GM23248 (cell line): Measurements from ENCODE around the gene CHCHD5. TPM values are rescaled to one million over a fixed set of nuclear protein-coding genes. Genes with fewer than 3 reads are reported as not detected.
A peak's percentile ranks its signal among the peaks of the same experiment; 100 is the strongest.

ENCODE experiments used
- DNase-seq: peaks from one replicate; pipeline ENCODE4 v3.0.0-alpha.2; 2015
- H2AFZ ChIP-seq: fragments of 200-600 bp; sonication (generic); 2 replicates; pipeline ENCODE4 v1.6.1; 2016; ENCODE audit warnings: antibody characterized with exemption
- H3F3A ChIP-seq: fragments of 200-600 bp; sonication (generic); 2 replicates; pipeline ENCODE4 v1.6.1; 2016; ENCODE audit warnings: mild to moderate bottlenecking, antibody characterized with exemption, mixed run types; ENCODE audit not compliant: insufficient read depth
- H3K27ac ChIP-seq: fragments of 200-600 bp; sonication (generic); 2 replicates; pipeline ENCODE4 v1.5.1; 2016; ENCODE audit warnings: mild to moderate bottlenecking
- H3K27me3 ChIP-seq: fragments of 200-600 bp; sonication (generic); replicated peaks from 2 replicates; pipeline ENCODE4 v1.6.1; 2016; ENCODE audit warnings: mild to moderate bottlenecking; ENCODE audit not compliant: insufficient read depth
- H3K36me3 ChIP-seq: fragments of 200-600 bp; sonication (generic); 2 replicates; pipeline ENCODE4 v1.6.1; 2016; ENCODE audit warnings: low read depth, mild to moderate bottlenecking
- H3K4me1 ChIP-seq: fragments of 200-600 bp; sonication (generic); 2 replicates; pipeline ENCODE4 v1.6.1; 2016; ENCODE audit warnings: mild to moderate bottlenecking; ENCODE audit not compliant: insufficient read depth
- H3K4me2 ChIP-seq: fragments of 200-600 bp; sonication (generic); one replicate; pipeline ENCODE4 v1.6.1; 2016; ENCODE audit warnings: mild to moderate bottlenecking; ENCODE audit not compliant: unreplicated experiment
- H3K4me3 ChIP-seq: fragments of 200-600 bp; sonication (generic); 2 replicates; pipeline ENCODE4 v1.5.1; 2016; ENCODE audit warnings: mild to moderate bottlenecking
- H3K79me2 ChIP-seq: fragments of 200-600 bp; sonication (generic); 2 replicates; pipeline ENCODE4 v1.6.1; 2016; ENCODE audit warnings: mild to moderate bottlenecking; ENCODE audit not compliant: insufficient read depth
- H3K9ac ChIP-seq: fragments of 200-600 bp; sonication (generic); 2 replicates; pipeline ENCODE4 v1.6.1; 2016; ENCODE audit warnings: mild to moderate bottlenecking
- H3K9me2 ChIP-seq: fragments of 200-600 bp; sonication (generic); 2 replicates; pipeline ENCODE4 v1.6.1; 2016; ENCODE audit warnings: mixed run types, mild to moderate bottlenecking, moderate library complexity; ENCODE audit not compliant: insufficient read depth
- H3K9me3 ChIP-seq: fragments of 200-600 bp; sonication (generic); one replicate; pipeline ENCODE4 v1.6.1; 2017; ENCODE audit warnings: low read depth
- H4K20me1 ChIP-seq: fragments of 200-600 bp; sonication (generic); 2 replicates; pipeline ENCODE4 v1.6.0; 2016; ENCODE audit not compliant: insufficient read depth
- EZH2 ChIP-seq: fragments of 200-600 bp; sonication (generic); IDR thresholded peaks from 2 replicates; pipeline ENCODE4 v1.6.1; 2018; ENCODE audit warnings: antibody characterized with exemption, mild to moderate bottlenecking; ENCODE audit not compliant: insufficient read depth, poor library complexity, severe bottlenecking
- EZH2phosphoT487 ChIP-seq: fragments of 200-600 bp; sonication (generic); IDR thresholded peaks from 2 replicates; pipeline ENCODE4 v1.6.1; 2018; ENCODE audit warnings: antibody characterized with exemption, moderate library complexity, mild to moderate bottlenecking, low read depth; ENCODE audit not compliant: insufficient read depth
- WGBS, 2 experiments: methylation state at CpG; one replicate each; pipeline ENCODE4 v1.1.6; 2015 to 2017; ENCODE audit warnings: low lambda C conversion rate in 2 of 2, low coverage in 1 of 2; ENCODE audit errors: missing lambda C conversion rate in 2 of 2; 5-methylcytosine and 5-hydroxymethylcytosine counted together
- in situ Hi-C: fragments of 300-500 bp; cut with MboI; formaldehyde crosslinking; loops from 2 replicates; pipeline ENCODE4 v1.15.0; 2020
- polyA plus RNA-seq: library from polyadenylated mRNA; unstranded; fragments of >200 nt; fragmentation: Nextera tagmentation; extraction: Ambion mirVana; gene quantifications from 2 replicates; pipeline ENCODE4 v1.2.1, GENCODE V29; 2016
- total RNA-seq: library from RNA; depleted of rRNA; stranded (reverse); fragments of >200 nt; shearing (Covaris generic); gene quantifications from 2 replicates; pipeline ENCODE4 v1.2.3, GENCODE V29; 2014

The CHCHD5 gene
- total and polyA plus RNA-seq, 2 experiments from 2014 or later = 9.5 to 55.4 TPM

GRCh38 chr2:112621790-112622527, 37.5 kb downstream of the CHCHD5 start:
- no peaks in the 10 kb centered on the region for H3K9me3 ChIP-seq
- peaks cover 6% of the 10 kb centered on the region; the same call in 1 of the 2 replicates for H3K79me2 ChIP-seq
- H3K4me1 ChIP-seq = peaks cover 53% of the 10 kb centered on the region
- H3K9me2 ChIP-seq = no peaks in the 10 kb centered on the region
- H3K4me3 ChIP-seq = peak overlapping the region; percentile 49
- peak overlapping the region; percentile 49 for H3K9ac ChIP-seq
- no peak for TF ChIP-seq EZH2phosphoT487
- TF ChIP-seq EZH2 = no peak
- H3K4me2 ChIP-seq = peak overlapping the region; percentile 51
- peak overlapping the region; percentile 84 for H3K27ac ChIP-seq
- DNase-seq = peak; percentile 87
- 45 to 56% methylated on average over 22 of the region's 22 CpGs for WGBS, 2 experiments
- peaks cover 60% of the 10 kb centered on the region for H3F3A ChIP-seq
- no peak overlapping the region for H2AFZ ChIP-seq
- no peaks in the 10 kb centered on the region for H3K36me3 ChIP-seq
- no peaks in the 10 kb centered on the region for H3K27me3 ChIP-seq
- in situ Hi-C loops = loop anchor here (25.0 kb wide), 1 partner anchor 315 kb away; no protein-coding TSS in a partner anchor
- H4K20me1 ChIP-seq = no peaks in the 10 kb centered on the region

GRCh38 chr2:112622528-112622849, 38.1 kb downstream of the CHCHD5 start:
- H3F3A ChIP-seq = peaks cover 63% of the 10 kb centered on the region
- peak overlapping the region; percentile 84 for H3K27ac ChIP-seq
- peak overlapping the region; percentile 49 for H3K9ac ChIP-seq
- H3K79me2 ChIP-seq = peaks cover 6% of the 10 kb centered on the region; the same call in 1 of the 2 replicates
- H3K36me3 ChIP-seq = no peaks in the 10 kb centered on the region
- H3K4me2 ChIP-seq = peak overlapping the region; percentile 51
- TF ChIP-seq EZH2phosphoT487 (no peak), EZH2 (no peak)
- in situ Hi-C loops = loop anchor here (25.0 kb wide), 1 partner anchor 315 kb away; no protein-coding TSS in a partner anchor
- peak overlapping the region; percentile 49 for H3K4me3 ChIP-seq
- H3K27me3 ChIP-seq = no peaks in the 10 kb centered on the region
- no peak overlapping the region for H2AFZ ChIP-seq
- H3K9me2 ChIP-seq = no peaks in the 10 kb centered on the region
- 1 to 3% methylated on average over 3 of the region's 3 CpGs for WGBS, 2 experiments
- no peaks in the 10 kb centered on the region for H4K20me1 ChIP-seq
- no peaks in the 10 kb centered on the region for H3K9me3 ChIP-seq
- H3K4me1 ChIP-seq = peaks cover 56% of the 10 kb centered on the region
- peak; percentile 95 for DNase-seq

GRCh38 chr2:112623913-112624777, 39.7 kb downstream of the CHCHD5 start:
- peak overlapping the region; percentile 84 for H3K4me2 ChIP-seq
- peak overlapping the region; percentile 90 for H3K27ac ChIP-seq
- peaks cover 77% of the 10 kb centered on the region for H3F3A ChIP-seq
- WGBS, 2 experiments = 61 to 63% methylated on average over 11 of the region's 11 CpGs
- peak overlapping the region; percentile 69 for H3K9ac ChIP-seq
- no peaks in the 10 kb centered on the region for H3K9me2 ChIP-seq
- H2AFZ ChIP-seq = no peak overlapping the region
- peaks cover 11% of the 10 kb centered on the region; the same call in 1 of the 2 replicates for H3K79me2 ChIP-seq
- TF ChIP-seq EZH2phosphoT487 (no peak), EZH2 (no peak)
- H4K20me1 ChIP-seq = no peaks in the 10 kb centered on the region
- peak; percentile 95 for DNase-seq
- H3K4me3 ChIP-seq = peak overlapping the region; percentile 54
- no peaks in the 10 kb centered on the region for H3K9me3 ChIP-seq
- H3K36me3 ChIP-seq = no peaks in the 10 kb centered on the region
- peaks cover 73% of the 10 kb centered on the region for H3K4me1 ChIP-seq
- no peaks in the 10 kb centered on the region for H3K27me3 ChIP-seq
- in situ Hi-C loops = loop anchor here (25.0 kb wide), 1 partner anchor 313 kb away; no protein-coding TSS in a partner anchor

- H3K4me3 ChIP-seq = 0 out of 2 replicates have a peak overlapping the region, but pooled peaks have one; percentile 16
- peak overlapping the region; percentile 69 for H3K9ac ChIP-seq
- H3K9me2 ChIP-seq = no peaks in the 10 kb centered on the region
- peak; percentile 7 for DNase-seq
- no peak for TF ChIP-seq EZH2
- TF ChIP-seq EZH2phosphoT487 = no peak
- H3F3A ChIP-seq = peaks cover 92% of the 10 kb centered on the region
- H3K79me2 ChIP-seq = peaks cover 11% of the 10 kb centered on the region; the same call in 1 of the 2 replicates
- in situ Hi-C loops = no loop called here
- peak overlapping the region; percentile 90 for H3K27ac ChIP-seq
- WGBS, 2 experiments = 76 to 80% methylated on average over 7 of the region's 7 CpGs
- H4K20me1 ChIP-seq = no peaks in the 10 kb centered on the region
- no peaks in the 10 kb centered on the region for H3K27me3 ChIP-seq
- H3K4me1 ChIP-seq = peaks cover 87% of the 10 kb centered on the region
- H3K9me3 ChIP-seq = no peaks in the 10 kb centered on the region
- peak overlapping the region; percentile 84 for H3K4me2 ChIP-seq
- H3K36me3 ChIP-seq = no peaks in the 10 kb centered on the region
- peak overlapping the region; percentile 20; the same call in 1 of the 2 replicates for H2AFZ ChIP-seq
These were observed 41.2 kb downstream of the CHCHD5 start for GRCh38 chr2:112625474-112626114.
